GM19438 (cell line): Measurements from ENCODE around the gene ZFYVE9.
A peak's percentile ranks its signal among the peaks of the same experiment; 100 is the strongest.
"Not testable (repeated sequence)": the region's sequence is repeated elsewhere in the genome, so short reads cannot be mapped to it uniquely, and the experiment has no call there.

Source experiments
- ATAC-seq: cut with Tn5 transposase; IDR thresholded peaks from one replicate; pipeline ENCODE4 v1.9.1; 2021; ENCODE audit warnings: low read depth; ENCODE audit not compliant: unreplicated experiment

The ZFYVE9 gene

DNA sequence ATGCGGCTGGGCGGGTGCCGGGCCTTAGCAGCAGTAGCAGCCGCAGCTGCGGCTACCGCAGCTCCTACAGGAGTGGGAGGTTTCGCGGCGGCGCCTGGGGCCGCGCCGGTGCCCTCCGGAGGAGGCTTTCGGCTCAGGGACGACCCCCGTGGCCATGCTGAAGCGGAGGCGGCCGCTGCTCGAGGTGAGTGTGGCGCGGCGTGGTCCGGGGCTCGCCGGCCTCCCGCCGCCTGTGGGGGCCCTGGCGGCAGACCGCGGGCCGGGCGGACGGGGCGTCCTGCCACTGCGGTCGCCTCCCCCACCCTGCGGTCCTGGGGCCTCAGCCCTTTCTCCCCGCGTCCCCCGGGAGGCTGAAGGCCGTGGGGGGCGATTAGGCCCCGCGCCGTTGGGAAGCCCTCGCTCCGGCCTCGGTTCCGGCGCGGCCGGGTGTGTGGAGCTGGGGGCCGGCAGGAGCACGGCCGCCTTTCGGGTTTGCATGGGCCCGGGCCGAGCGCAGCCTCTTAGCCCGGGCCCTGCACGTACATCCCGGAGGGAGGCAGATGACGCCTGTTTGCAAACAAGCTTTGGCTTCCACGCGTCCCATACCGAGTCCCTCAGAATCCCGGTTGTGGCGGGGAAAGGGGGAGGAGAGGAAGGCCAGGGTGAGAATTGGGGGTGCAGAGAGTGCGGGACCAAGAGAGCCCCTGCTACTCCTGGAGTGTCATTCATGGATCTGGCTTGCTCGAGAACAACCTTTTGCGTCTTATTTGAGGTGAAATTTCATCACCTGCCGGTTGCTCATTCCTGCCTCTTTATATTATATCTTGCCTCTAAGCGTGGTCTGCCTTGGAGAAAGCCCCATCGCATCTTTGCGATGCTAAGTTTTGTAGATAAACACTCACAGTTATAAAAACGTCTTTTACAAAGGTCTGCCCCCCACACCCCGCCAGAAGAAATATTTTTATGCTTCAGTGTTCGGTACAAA lies 613 bp downstream of the ZFYVE9 start:
- ATAC-seq = peak; percentile 46

DNA sequence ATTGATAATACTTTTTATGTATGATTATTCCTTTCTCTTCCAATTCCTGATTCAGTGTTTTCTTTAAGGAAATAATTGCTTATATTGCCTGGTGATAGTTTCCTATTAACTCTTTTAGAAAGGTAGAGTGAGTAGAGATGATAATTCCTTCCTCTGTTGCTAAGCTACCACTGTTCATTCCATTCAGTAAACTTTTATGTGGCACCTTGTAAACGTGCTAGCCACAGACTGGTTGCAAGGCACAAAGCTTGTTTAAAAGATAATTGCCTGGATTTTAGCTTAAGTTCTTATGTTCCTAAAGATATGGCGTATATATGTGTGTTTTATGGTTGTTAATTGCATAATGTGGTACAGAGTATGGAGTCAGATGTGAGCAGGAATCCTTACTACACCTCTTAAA lies 3.2 kb downstream of the ZFYVE9 start:
- ATAC-seq = no peak

DNA sequence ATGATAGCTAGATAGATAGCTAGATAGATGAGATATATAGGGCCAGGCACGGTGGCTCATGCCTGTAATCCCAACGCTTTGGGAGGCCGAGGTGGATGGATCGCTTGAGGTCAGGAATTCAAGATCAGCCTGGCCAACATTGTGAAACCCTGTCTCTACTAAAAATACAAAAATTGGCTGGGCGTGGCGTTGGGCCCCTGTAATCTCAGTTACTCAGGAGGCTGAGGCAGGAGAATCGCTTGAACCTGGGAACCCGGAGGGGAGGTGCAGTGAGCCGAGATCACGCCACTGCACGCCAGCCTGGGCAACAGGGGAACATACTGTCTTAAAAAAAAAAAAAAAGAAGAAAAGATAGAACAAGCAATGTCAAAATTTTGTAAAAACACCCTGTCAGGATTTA lies 8.6 kb downstream of the ZFYVE9 start:
- ATAC-seq = not testable (repeated sequence)

DNA sequence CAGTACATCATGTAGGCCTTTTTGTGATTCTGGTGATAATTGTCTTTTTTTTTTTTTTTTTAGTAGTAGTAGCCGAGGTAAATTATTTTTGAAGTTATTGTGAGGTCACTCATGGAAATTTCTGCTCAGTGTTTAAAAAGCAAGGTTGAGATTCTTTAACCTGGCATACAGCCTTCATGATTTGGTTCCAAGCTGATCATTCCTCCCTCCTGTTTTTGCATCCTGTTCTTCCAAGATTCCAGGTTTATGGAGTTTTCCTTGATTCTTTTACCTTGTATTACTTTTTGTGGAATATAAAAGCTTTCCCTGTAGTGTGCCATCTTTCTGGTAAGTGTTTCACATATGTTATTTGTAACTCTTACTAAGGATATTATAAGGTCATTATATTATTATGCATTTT lies 9.1 kb downstream of the ZFYVE9 start:
- ATAC-seq = no peak

DNA sequence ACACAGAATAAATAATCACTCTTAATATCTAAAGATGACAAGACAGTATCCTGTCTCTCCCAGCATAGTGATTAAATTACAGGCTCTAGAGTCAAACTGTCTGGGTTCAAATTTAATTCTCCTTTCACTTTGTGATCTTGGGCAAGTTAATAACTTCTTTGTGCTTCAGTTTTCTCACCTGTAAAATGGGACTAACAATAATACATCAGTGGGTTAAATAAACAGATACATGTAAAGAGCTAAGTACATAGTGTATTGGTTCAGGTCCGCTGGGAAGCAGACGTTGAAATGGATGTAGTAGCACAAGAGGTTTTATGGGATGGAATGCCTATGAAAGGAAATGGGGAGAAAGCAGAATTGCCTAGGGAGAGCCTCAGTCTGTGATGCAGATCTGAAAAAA lies 10.7 kb downstream of the ZFYVE9 start:
- ATAC-seq = no peak

DNA sequence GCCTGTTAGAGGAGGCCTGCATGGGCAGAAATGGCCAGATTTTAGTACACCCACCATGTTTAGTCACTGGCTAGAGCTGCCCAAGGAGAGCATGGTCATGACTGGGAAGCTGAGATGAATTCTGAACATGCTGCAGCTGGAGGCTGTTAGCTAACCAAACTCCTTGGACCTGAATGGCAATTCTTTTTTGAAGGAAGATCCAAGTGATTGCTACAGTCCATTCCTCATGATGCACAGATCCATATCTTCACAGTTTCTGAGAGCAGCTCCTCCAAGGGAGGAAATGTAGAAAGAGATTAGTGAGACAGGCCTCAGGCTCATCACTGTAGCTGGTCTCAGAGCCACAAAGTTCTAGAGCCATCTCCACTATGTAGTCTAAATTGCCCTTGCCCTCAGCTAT lies 11.1 kb downstream of the ZFYVE9 start:
- ATAC-seq = no peak

DNA sequence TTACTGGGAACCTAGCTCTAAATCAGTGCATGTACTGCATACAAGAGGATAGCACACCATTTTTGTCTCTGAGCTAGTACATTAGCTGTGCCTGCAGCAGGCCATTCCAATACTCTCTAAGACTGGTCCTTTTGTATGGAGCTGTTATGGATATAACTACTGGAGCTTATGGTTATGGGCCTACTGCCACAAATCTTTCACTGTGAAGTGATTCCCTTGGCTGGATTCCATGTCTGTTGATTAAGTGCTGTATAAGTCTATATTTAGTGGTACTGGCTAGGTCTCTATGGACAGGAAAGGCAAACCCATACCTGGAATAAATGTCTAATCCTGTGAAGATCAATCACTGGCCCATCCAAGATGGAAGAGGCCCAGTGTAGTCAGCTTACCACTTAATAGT lies 12.0 kb downstream of the ZFYVE9 start:
- ATAC-seq = no peak

DNA sequence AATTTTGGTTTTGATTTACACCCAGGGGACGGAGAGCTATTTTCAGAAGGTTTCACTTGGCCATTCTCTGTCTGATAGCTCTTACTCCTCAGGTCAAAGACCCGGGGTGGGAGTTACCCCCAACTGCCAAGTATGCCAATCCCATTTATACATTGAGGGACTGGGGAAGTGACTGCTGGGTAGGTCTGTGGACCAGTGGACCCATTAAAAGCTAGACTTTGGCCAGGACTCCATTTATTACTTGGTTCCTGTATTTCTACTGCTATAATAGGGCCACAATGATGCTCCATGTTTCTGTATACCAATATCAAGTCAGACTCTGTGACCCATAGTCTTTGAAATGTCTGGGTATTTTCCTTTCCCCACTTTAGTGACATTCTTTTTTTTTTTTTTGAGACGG lies 14.6 kb downstream of the ZFYVE9 start:
- ATAC-seq = no peak

DNA sequence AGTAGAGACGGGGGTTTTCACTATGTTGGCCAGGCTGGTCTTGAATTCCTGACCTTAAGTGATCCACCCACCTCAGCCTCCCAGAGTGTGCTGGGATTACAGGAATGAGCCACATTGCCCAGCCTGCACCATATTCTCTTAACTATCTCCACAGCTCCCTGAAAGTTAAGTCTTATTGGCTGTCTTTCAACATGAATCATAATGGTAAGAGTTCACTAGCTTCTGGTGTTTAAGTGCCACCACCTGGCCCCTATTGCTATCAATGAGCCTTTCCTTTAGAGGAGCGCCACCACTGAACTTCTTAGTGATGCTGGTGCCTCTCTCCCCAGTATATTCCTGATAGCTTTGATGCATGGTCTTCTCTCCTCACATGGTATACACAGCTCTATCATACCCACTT lies 15.7 kb downstream of the ZFYVE9 start:
- ATAC-seq = no peak

DNA sequence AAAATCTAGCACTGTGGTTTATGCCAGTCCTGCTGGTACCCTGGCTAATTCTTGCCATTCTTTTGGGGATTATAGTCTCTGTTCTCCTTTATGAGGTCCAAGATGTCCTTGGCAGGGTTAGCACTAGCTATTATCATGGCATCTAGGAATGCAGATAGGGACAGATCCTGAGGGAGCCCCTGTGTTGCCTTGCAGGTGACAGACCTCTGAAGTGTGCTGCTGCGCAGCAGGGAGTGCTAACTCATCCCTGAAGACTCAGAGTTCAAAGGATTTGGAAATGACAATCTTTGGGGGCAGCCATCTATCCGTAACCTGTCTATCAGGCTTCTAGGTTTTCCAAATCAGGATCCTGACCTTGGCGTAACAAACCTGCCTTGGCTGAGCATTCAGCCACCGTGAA lies 16.3 kb downstream of the ZFYVE9 start:
- no peak for ATAC-seq

DNA sequence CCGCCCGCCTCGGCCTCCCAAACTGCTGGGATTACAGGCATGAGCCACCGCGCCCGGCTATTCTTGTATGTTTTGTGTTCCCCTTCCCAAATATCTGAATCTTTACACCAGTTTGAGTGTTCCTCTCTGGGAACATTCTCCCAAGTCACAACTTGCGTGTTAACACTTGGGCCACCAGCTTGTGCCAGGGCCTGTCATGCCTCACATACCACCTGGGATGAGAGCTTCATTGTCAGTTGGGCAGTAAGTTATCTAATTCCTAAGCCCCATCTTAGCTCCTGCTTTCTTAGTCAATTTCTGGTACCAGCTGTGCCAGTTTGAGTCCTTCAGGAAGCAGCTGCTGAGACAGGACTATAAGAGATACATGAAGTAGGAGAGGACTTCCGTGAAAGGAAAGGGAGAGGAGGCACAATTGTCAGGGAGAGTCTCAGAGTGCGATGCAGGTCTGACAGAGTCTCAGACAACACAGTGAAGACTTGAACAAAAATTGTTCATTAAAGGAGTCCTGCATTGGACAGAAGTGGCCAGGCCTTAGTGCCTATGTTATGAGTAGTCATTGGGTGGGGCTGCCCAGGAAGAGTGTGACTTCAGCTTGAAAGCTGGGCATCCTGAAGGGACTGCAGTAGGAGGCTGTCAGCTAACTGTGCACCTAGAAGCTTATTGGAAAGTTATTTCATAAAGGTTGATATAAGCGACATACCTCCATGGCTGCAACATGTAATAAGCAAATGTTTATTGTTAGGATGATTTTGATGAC lies 17.3 kb downstream of the ZFYVE9 start:
- ATAC-seq = no peak

DNA sequence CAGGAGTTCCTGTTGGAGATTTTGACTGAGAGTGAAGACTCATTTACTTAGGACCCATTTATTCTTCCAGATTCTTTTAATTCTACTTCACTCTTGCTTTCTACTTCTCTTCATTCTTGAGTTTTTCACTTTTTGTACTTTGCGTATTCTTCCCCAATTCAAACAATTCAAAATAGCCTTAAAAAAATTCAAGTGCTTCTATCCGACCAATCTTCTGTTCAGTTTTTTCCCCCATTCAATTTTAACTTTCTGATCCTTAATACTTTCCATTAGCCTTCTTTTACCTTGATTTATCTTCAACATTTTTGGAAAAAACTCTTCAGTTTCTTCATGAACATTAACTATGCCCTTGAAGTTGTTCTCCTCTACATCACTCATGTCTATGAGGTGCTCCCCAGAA lies 21.1 kb downstream of the ZFYVE9 start:
- no peak for ATAC-seq

DNA sequence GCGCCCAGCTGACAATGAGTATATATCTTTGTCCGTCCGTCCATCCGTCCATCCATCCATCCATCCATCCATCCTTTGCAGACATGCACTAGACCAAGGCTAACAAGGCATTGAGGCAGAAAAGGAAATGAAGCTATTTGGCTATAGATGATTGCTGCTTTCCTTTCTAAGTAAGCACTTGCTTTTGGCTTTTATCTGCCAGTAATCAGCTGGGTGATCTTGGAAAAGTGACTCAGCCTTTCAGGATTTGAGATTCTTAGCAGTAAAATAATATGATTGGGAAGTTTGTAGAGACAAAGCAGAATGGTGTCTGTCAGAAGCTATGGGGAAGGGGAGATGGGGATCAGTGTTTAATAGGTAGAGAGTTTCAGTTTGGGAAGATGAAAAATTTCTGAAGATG lies 22.7 kb downstream of the ZFYVE9 start:
- ATAC-seq = no peak

DNA sequence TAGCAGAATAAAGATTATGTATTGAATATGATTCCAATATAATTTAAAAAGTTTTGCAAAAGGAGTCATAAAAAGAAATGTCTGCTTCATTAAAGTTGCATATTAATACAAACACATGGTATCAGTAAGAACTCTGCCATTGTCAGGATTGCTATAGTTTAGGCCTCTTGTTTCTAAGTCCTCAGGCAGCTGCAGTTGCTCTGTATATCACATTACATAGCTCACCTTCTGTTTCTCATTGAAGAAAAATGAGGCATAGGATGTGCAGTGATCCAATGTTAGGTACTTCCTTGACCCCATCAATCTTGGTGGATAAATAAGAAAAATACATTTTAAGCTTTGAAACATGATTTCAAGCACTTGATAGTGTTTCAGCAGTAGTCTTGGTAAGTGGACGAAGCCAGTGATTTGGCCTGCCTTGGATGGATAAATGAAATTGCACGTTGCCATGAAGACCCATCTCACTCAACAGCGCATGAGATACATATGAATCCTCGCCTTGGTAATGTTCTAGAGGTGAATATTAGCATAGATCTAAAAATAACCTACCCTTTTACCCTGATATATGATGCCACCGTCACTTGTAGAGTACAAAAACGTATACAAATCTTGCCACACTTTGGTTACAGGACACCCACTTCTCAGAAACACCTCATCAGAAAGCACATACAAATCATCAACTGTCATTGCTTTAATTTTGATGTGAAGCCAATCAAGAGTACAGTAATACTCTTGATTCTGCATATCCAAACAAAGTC lies 25.3 kb downstream of the ZFYVE9 start:
- ATAC-seq = no peak

DNA sequence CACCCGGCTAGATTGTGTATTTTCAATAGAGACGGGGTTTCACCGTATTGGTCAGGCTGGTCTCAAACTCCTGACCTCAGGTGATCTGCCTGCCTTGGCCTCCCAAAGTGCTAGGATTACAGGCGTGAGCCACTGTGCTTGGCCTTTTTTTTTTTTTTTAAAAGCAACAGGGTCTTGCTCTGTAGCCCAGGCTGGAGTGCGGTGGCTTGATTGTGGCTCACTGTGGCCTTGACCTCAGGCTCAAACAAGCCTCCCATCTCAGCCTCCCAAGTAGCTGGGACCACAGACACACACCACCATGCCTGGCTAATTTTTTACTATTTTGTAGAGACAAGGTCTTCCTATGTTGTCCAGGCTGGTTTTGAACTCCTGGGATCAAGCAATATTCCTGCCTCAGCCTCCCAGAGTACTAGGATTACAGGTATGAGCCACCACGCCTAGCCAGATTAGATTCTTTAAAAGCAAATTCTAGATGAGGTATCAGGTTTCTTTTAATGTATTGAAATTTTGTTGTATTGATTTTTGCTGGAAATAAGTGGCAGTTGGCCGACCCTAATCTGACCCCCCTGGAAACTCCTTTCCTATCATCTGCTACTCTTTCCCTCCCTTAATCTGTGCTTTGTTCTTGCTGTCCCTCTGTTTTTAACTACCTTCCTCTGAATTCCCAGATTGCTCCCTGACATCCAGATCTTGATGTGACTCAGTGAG lies 26.6 kb downstream of the ZFYVE9 start:
- ATAC-seq = no peak

DNA sequence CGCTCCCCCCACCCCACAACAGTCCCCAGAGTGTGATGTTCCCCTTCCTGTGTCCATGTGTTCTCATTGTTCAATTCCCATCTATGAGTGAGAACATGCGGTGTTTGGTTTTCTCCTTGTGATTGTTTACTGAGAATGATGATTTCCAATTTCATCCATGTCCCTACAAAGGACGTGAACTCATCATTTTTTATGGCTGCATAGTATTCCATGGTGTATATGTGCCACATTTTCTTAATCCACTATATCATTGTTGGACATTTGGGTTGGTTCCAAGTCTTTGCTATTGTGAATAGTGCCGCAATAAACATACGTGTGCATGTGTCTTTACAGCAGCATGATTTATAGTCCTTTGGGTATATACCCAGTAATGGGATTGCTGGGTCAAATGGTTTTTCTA lies 29.3 kb downstream of the ZFYVE9 start:
- ATAC-seq = not testable (repeated sequence)

DNA sequence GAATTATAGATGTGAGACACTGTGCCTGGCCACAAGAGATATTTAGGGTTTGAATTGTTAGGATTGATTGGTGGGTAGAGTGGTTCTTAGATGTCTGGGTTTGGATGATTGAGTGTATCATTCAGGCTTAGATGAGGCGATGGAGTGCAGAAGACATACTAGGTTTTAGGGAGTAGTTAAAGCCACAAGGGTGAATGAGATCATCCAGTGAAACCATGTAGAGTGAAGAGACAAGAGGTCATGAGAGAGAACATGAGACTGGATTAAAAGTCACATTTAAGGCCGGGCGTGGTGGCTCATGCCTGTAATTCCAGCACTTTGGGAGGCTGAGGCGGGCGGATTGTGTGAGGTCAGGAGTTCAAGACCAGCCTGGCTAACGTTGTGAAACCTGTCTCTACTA lies 37.2 kb downstream of the ZFYVE9 start:
- no peak for ATAC-seq

DNA sequence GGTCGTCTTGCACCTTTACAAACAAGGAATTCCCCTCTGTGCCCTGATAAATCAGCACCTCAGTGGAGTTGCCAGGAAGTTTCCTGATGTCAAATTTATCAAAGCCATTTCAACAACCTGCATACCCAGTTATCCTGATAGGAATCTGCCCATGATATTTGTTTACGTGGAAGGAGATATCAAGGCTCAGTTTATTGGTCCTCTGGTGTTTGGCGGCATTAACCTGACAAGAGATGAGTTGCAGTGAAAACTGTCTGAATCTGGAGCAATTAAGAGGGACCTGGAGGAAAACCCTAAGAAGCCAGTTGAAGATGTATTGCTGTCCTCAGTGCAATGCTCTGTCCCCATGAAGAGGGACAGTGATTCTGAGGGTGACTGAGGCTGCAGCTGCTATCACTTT lies 38.3 kb downstream of the ZFYVE9 start:
- ATAC-seq = no peak

DNA sequence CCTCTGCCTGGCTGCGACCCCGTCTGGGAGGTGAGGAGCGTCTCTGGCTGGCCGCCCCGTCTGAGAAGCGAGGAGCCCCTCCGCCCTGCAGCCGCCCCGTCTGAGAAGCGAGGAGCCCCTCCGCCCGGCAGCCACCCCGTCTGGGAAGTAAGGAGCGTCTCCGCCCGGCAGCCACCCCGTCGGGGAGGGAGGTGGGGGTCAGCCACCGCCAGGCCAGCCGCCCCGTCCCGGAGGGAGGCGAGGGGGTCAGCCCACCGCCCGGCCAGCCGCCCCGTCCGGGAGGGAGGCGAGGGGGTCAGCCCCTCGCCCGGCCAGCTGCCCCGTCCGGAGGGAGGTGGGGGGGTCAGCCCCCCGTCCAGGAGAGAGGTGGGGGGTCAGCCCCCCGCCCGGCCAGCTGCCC lies 39.9 kb downstream of the ZFYVE9 start:
- not testable (repeated sequence) for ATAC-seq

DNA sequence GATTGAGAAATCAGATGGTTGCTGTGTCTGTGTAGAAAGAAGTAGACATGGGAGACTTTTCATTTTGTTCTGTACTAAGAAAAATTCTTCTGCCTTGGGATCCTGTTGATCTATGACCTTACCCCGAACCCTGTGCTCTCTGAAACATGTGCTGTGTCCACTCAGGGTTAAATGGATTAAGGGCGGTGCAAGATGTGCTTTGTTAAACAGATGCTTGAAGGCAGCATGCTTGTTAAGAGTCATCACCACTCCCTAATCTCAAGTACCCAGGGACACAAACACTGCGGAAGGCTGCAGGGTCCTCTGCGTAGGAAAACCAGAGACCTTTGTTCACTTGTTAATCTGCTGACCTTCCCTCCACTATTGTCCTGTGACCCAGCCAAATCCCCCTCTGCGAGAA lies 40.4 kb downstream of the ZFYVE9 start:
- not testable (repeated sequence) for ATAC-seq
